HG02588 (cell line): ENCODE measurements around the gene RBM17.
"Not testable (repeated sequence)": the region's sequence is repeated elsewhere in the genome, so short reads cannot be mapped to it uniquely, and the experiment has no call there.

ENCODE experiments used
- ATAC-seq: cut with Tn5 transposase; IDR thresholded peaks from one replicate; pipeline ENCODE4 v1.9.1; 2021; ENCODE audit warnings: mild to moderate bottlenecking, moderate library complexity; ENCODE audit not compliant: unreplicated experiment

RBM17 gene

GRCh38 chr10:6055929-6056328, 32.9 kb upstream of the RBM17 start:
- no peak for ATAC-seq

GRCh38 chr10:6056411-6057135, 32.3 kb upstream of the RBM17 start:
- no peak for ATAC-seq

- ATAC-seq = no peak
Measured at GRCh38 chr10:6058682-6059475, 30.0 kb upstream of the RBM17 start.

- no peak for ATAC-seq
Measured at GRCh38 chr10:6059506-6059905, 29.3 kb upstream of the RBM17 start.

GRCh38 chr10:6061056-6061455, 27.8 kb upstream of the RBM17 start:
- no peak for ATAC-seq

GRCh38 chr10:6062101-6062771, 26.6 kb upstream of the RBM17 start, which contains the start of gene IL2RA:
TSS of gene IL2RA (minus strand) at chr10:6062367. CDS start at chr10:6062151, 216 bp downstream.
- ATAC-seq = no peak

- no peak for ATAC-seq
Measured at GRCh38 chr10:6064119-6064518, 24.7 kb upstream of the RBM17 start.

- ATAC-seq = not testable (repeated sequence)
Measured at GRCh38 chr10:6064726-6065125, 24.1 kb upstream of the RBM17 start.

GRCh38 chr10:6065406-6065805, 23.4 kb upstream of the RBM17 start:
- ATAC-seq = no peak

GRCh38 chr10:6065835-6066234, 23.0 kb upstream of the RBM17 start:
- ATAC-seq = no peak

- no peak for ATAC-seq
Measured at GRCh38 chr10:6067457-6067856, 21.4 kb upstream of the RBM17 start.

GRCh38 chr10:6068006-6068405, 20.8 kb upstream of the RBM17 start:
- no peak for ATAC-seq

GRCh38 chr10:6068422-6068821, 20.4 kb upstream of the RBM17 start:
- ATAC-seq = no peak

- ATAC-seq = no peak
Measured at GRCh38 chr10:6069081-6069931, 19.5 kb upstream of the RBM17 start.

GRCh38 chr10:6070660-6071059, 18.2 kb upstream of the RBM17 start:
- no peak for ATAC-seq

- ATAC-seq = no peak
Measured at GRCh38 chr10:6071181-6072175, 17.4 kb upstream of the RBM17 start.

GRCh38 chr10:6072215-6072934, 16.5 kb upstream of the RBM17 start:
- peak; percentile 59 for ATAC-seq

GRCh38 chr10:6074489-6075301, 14.1 kb upstream of the RBM17 start:
- no peak for ATAC-seq
